Uterus (tissue), 4 donors: ENCODE results near the gene LDLRAD4. TPM values are rescaled to one million over a fixed set of nuclear protein-coding genes. Genes with fewer than 3 reads are reported as not detected.
A peak's percentile ranks its signal among the peaks of the same experiment; 100 is the strongest.

Source experiments
- DNase-seq, 2 donors: peaks; one replicate each; pipeline ENCODE4 v3.0.0-alpha.2; 2019 to 2020
- H3K27ac ChIP-seq, 2 donors: fragments of 200-600 bp; sonication (generic); 1 replicate in 1 of 2; 2 replicates in 1 of 2; pipeline ENCODE4 v1.5.1; 2016 to 2018
- H3K27me3 ChIP-seq, 2 donors: fragments of 200-600 bp; sonication (generic); one replicate each; pipeline ENCODE4 v1.5.1; 2018 to 2019; ENCODE audit warnings: control low read depth in 1 of 2
- H3K36me3 ChIP-seq, 2 donors: fragments of 200-600 bp; sonication (generic); one replicate each; pipeline ENCODE4 v1.5.1; 2019; ENCODE audit warnings: control low read depth in 1 of 2
- H3K4me1 ChIP-seq, 2 donors: fragments of 200-600 bp; sonication (generic); one replicate each; pipeline ENCODE4 v1.5.1; 2018 to 2019; ENCODE audit warnings: control low read depth in 1 of 2
- H3K4me3 ChIP-seq, 2 donors: fragments of 200-600 bp; sonication (generic); 1 replicate in 1 of 2; 2 replicates in 1 of 2; pipeline ENCODE4 v1.5.1; 2018 to 2019; ENCODE audit warnings: mild to moderate bottlenecking in 1 of 2
- H3K9me3 ChIP-seq, 2 donors: fragments of 200-600 bp; sonication (generic); one replicate each; pipeline ENCODE4 v1.5.1; 2019; ENCODE audit warnings: control low read depth in 1 of 2
- POLR2A ChIP-seq, 2 donors: fragments of 450-650 bp; IDR thresholded peaks; one replicate each; pipeline ENCODE4 v1.6.1; 2016; ENCODE audit warnings: antibody characterized with exemption in 2 of 2, mild to moderate bottlenecking in 1 of 2, moderate library complexity in 1 of 2
- intact Hi-C: fragments of 100-400 bp; cut with DNase I; formaldehyde crosslinking; loops from one replicate; pipeline ENCODE4 v1.15.1; 2023; ENCODE audit warnings: low total_unique reads
- total RNA-seq, 4 donors: library from RNA; depleted of rRNA in 3 of 4; stranded (reverse); fragments of >200 nt in 3 of 4; gene quantifications; one replicate each; pipeline versions ENCODE4 v1.1.0 to v1.2.4, GENCODE V29; 2014 to 2023
- TF ChIP-seq, protein P1 (sequence below), 4 experiments: fragments of 200-600 bp in 2 of 4; fragments of 450-650 bp in 2 of 4; sonication (generic) in 2 of 4; IDR thresholded peaks; one replicate each; pipeline ENCODE4 v1.5.1; 2016 to 2019; ENCODE audit warnings: antibody characterized with exemption in 4 of 4, mild to moderate bottlenecking in 2 of 4, moderate library complexity in 1 of 4
- donor health status: DM: yes; HTN: yes; CAD: no.

The LDLRAD4 gene
- total RNA-seq, 4 donors from 2014 or later: 23.8 to 82.2 (median 39.3) TPM

DNA sequence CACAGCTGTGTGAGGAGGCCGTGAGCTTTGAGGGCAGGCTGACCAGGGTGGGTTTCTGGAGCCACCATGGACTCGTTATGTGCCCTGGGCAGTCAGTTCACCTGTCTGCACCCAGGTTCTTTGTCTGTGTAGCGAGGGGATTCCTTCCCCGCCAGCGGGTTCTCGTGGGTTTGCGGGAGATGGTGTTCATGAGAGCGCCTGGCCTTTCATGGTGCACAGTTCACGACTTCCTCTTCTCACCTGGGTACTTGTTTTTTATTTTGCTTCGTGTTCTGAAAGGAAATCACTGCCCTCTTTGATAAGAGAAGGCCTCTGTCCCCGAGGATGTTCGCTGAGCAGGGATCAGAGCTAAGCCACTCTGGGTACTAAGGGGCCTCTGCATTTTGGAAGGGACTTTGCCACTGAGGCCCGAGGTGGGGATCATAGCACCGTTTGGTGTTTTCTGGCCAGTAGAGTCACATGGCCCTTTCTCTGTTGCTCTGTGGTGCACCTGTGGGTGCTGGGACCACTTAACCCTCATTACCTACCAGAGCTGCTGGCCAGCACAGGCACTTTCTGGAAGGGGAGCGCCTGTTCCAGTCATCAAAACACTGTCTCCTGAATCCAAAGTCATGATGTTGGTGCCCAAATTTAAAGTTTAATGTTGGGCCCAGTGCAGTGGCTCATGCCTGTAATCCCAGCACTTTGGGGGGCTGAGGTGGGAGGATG is 78.5 kb downstream of the LDLRAD4 start:
- DNase-seq: no peak
- Histone ChIP-seq H3K4me1 (peaks cover 0 to 3% of the 10 kb centered on the region in 2 donors), H3K27ac (no peak overlapping the region), H3K9me3 (no peaks in the 10 kb centered on the region), H3K27me3 (no peaks in the 10 kb centered on the region), H3K36me3 (no peaks in the 10 kb centered on the region), H3K4me3 (no peak overlapping the region)
- TF ChIP-seq, protein P1, sequence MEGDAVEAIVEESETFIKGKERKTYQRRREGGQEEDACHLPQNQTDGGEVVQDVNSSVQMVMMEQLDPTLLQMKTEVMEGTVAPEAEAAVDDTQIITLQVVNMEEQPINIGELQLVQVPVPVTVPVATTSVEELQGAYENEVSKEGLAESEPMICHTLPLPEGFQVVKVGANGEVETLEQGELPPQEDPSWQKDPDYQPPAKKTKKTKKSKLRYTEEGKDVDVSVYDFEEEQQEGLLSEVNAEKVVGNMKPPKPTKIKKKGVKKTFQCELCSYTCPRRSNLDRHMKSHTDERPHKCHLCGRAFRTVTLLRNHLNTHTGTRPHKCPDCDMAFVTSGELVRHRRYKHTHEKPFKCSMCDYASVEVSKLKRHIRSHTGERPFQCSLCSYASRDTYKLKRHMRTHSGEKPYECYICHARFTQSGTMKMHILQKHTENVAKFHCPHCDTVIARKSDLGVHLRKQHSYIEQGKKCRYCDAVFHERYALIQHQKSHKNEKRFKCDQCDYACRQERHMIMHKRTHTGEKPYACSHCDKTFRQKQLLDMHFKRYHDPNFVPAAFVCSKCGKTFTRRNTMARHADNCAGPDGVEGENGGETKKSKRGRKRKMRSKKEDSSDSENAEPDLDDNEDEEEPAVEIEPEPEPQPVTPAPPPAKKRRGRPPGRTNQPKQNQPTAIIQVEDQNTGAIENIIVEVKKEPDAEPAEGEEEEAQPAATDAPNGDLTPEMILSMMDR (IDR thresholded peaks at IDR 0.05): no peak
- no peak for TF ChIP-seq POLR2A (IDR thresholded peaks at IDR 0.05)
- intact Hi-C loops: no loop called here

- DNase-seq: no peak
- peaks cover 0 to 13% of the 10 kb centered on the region in 2 donors for H3K4me1 ChIP-seq
- H3K4me3 ChIP-seq: no peak overlapping the region
- H3K36me3 ChIP-seq: no peaks in the 10 kb centered on the region
- H3K27ac ChIP-seq: no peak overlapping the region
- H3K9me3 ChIP-seq: no peaks in the 10 kb centered on the region
- TF ChIP-seq POLR2A (IDR thresholded peaks at IDR 0.05): no peak
- TF ChIP-seq, protein P1 (IDR thresholded peaks at IDR 0.05): no peak
- intact Hi-C loops: no loop called here
- no peaks in the 10 kb centered on the region for H3K27me3 ChIP-seq
Observed at GRCh38 chr18:13298262-13298661, 79.7 kb downstream of the LDLRAD4 start.

- Histone ChIP-seq H3K27ac (no peak overlapping the region), H3K27me3 (no peaks in the 10 kb centered on the region), H3K4me3 (no peak overlapping the region), H3K4me1 (peaks cover 0 to 13% of the 10 kb centered on the region in 2 donors), H3K9me3 (no peaks in the 10 kb centered on the region), H3K36me3 (no peaks in the 10 kb centered on the region)
- intact Hi-C loops: no loop called here
- DNase-seq: no peak
- no peak for TF ChIP-seq POLR2A (IDR thresholded peaks at IDR 0.05)
- TF ChIP-seq, protein P1 (IDR thresholded peaks at IDR 0.05): no peak
Observed at GRCh38 chr18:13300029-13300428, 81.5 kb downstream of the LDLRAD4 start.

GRCh38 chr18:13300796-13301195 is 82.2 kb downstream of the LDLRAD4 start:
- peaks cover 0 to 13% of the 10 kb centered on the region in 2 donors for H3K4me1 ChIP-seq
- no peak for DNase-seq
- intact Hi-C loops: no loop called here
- no peak for TF ChIP-seq POLR2A (IDR thresholded peaks at IDR 0.05)
- TF ChIP-seq, protein P1 (IDR thresholded peaks at IDR 0.05): no peak
- no peak overlapping the region for H3K27ac ChIP-seq
- H3K9me3 ChIP-seq: no peaks in the 10 kb centered on the region
- H3K36me3 ChIP-seq: no peaks in the 10 kb centered on the region
- H3K27me3 ChIP-seq: no peaks in the 10 kb centered on the region
- H3K4me3 ChIP-seq: no peak overlapping the region

- intact Hi-C loops: no loop called here
- TF ChIP-seq, protein P1 (IDR thresholded peaks at IDR 0.05): no peak
- TF ChIP-seq POLR2A (IDR thresholded peaks at IDR 0.05): no peak
- no peak for DNase-seq
- peak overlapping the region in 1 of 2 donors; percentile 36 for H3K27ac ChIP-seq
- H3K36me3 ChIP-seq: no peaks in the 10 kb centered on the region
- no peak overlapping the region for H3K4me3 ChIP-seq
- no peaks in the 10 kb centered on the region for H3K9me3 ChIP-seq
- no peaks in the 10 kb centered on the region for H3K27me3 ChIP-seq
- peaks cover 0 to 13% of the 10 kb centered on the region in 2 donors for H3K4me1 ChIP-seq
Observed at GRCh38 chr18:13302040-13302439, 83.5 kb downstream of the LDLRAD4 start.
